Measurements from ENCODE around the gene TRMT61A.

TRMT61A gene

DNA sequence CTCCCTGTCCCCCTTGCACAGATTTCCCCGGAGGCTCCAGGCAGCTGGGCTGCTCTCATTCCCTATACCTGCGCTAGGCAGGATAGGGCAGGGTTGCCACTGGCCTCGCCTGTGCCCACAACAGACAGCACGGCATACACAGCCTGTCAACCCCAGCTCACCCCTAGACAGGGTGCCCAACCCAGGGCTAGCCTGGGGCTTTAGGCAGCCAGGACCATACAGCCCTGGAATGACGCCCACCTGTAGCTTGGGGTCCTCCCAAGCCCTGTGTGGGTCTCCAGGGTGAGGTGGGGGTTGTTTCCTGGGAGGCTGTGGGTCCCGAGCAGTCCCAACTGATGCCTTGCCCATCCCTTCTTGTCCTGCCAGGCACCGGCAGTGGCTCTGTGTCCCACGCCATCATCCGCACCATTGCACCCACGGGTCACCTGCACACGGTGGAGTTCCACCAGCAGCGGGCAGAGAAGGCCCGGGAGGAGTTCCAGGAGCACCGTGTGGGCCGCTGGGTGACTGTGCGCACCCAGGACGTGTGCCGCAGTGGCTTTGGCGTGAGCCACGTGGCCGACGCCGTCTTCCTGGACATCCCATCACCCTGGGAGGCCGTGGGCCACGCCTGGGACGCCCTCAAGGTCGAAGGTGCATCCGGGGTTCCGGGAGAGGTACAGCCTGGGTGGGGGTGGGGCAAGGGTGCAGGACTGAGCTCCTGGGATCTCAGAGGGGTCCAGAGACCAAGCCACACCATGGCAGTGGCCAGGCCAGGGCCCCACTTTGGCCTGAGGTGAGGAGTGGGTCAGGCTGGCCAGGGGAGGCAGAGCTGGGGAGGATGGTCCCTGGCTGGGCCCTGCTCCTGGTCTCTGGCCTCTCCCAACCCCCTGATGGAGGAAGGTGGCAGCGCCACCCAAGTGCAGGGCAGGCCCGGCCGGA, 3.5 kb downstream of the TRMT61A start:
- TF ChIP-seq CTCF (IDR thresholded peaks at IDR 0.05; ENCODE audit: low read depth, low read length, missing control alignments): no peak
- no peak for DNase-seq (ENCODE audit: low read depth)
- in situ Hi-C loops (cut with HindIII; ENCODE audit: low sequenced_read_pairs): no loop called here
- no peak overlapping the region for H3K4me3 ChIP-seq (ENCODE audit: low read depth, low read length)

- no peak overlapping the region for H3K4me3 ChIP-seq (ENCODE audit: low read depth, low read length)
- no peak for DNase-seq (ENCODE audit: low read depth)
- in situ Hi-C loops (cut with HindIII; ENCODE audit: low sequenced_read_pairs): no loop called here
- TF ChIP-seq CTCF (IDR thresholded peaks at IDR 0.05; ENCODE audit: low read depth, low read length, missing control alignments): no peak
These were observed 4.4 kb downstream of the TRMT61A start for GRCh38 chr14:103533137-103533998.

DNA sequence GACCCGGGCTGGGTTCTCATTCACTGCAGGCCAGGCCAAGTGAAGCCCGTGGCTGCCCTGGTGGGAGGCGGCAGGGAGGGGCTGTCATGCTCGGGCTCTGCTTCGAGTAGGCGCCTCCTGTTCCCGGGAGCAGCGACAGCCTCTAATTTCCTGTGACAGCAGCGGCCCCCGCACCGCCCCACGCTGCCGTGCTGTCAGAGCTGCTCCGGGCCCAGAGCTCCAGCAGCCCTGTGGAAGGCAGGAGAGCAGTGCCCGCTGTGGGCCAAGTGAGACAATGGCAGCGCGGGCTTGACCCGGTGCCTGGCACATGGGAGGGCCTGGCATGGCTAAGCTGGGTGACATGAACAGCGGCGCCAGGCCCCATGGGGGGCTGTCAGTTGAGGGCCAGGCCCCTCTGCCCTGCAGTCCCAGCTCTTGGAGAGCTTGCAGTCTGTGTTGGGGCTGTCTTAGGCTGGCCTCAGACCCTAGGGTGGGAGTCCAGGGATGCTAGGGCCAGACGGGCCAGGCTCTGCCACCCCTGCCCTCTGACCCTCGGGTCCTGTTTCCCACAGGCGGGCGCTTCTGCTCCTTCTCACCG, 5.1 kb downstream of the TRMT61A start:
- in situ Hi-C loops (cut with HindIII; ENCODE audit: low sequenced_read_pairs): no loop called here
- no peak overlapping the region for H3K4me3 ChIP-seq (ENCODE audit: low read depth, low read length)
- no peak for TF ChIP-seq CTCF (IDR thresholded peaks at IDR 0.05; ENCODE audit: low read depth, low read length, missing control alignments)
- DNase-seq (ENCODE audit: low read depth): no peak

- no peak overlapping the region for H3K4me3 ChIP-seq (ENCODE audit: low read depth, low read length)
- TF ChIP-seq CTCF (IDR thresholded peaks at IDR 0.05; ENCODE audit: low read depth, low read length, missing control alignments): no peak
- in situ Hi-C loops (cut with HindIII; ENCODE audit: low sequenced_read_pairs): no loop called here
- no peak for DNase-seq (ENCODE audit: low read depth)
These were observed 5.6 kb downstream of the TRMT61A start for GRCh38 chr14:103534576-103535061.

- no peak for DNase-seq (ENCODE audit: low read depth)
- in situ Hi-C loops (cut with HindIII; ENCODE audit: low sequenced_read_pairs): no loop called here
- no peak overlapping the region for H3K4me3 ChIP-seq (ENCODE audit: low read depth, low read length)
- no peak for TF ChIP-seq CTCF (IDR thresholded peaks at IDR 0.05; ENCODE audit: low read depth, low read length, missing control alignments)
These were observed 6.3 kb downstream of the TRMT61A start for GRCh38 chr14:103535081-103535890.

Measured in astrocyte of the cerebellum (primary cell).